HFFc6 (cell line): Measurements from ENCODE around the gene NIPBL. TPM values are rescaled to one million over a fixed set of nuclear protein-coding genes. Genes with fewer than 3 reads are reported as not detected.

Experiments
- DNase-seq: peaks from one replicate; pipeline ENCODE4 v3.0.0-alpha.2; 2018
- H3K27ac Mint-ChIP-seq: 2 replicates; pipeline ENCODE4 v1.8.0; 2020; ENCODE audit warnings: mild to moderate bottlenecking, mixed read lengths
- H3K27me3 Mint-ChIP-seq: 2 replicates; pipeline ENCODE4 v1.8.0; 2021; ENCODE audit warnings: mild to moderate bottlenecking, moderate library complexity, mixed read lengths; ENCODE audit not compliant: insufficient read depth
- H3K36me3 Mint-ChIP-seq: 2 replicates; pipeline ENCODE4 v1.8.0; 2021; ENCODE audit warnings: low read depth, mixed read lengths
- H3K4me1 Mint-ChIP-seq: 2 replicates; pipeline ENCODE4 v1.8.0; 2020; ENCODE audit warnings: low read depth, mixed read lengths
- H3K4me3 Mint-ChIP-seq: 2 replicates; pipeline ENCODE4 v1.8.0; 2020; ENCODE audit warnings: mild to moderate bottlenecking, moderate library complexity, mixed read lengths
- H3K9me3 Mint-ChIP-seq: 2 replicates; pipeline ENCODE4 v1.8.0; 2020; ENCODE audit warnings: mild to moderate bottlenecking, mixed read lengths
- CTCF ChIP-seq: fragments of 200-600 bp; sonication (generic); IDR thresholded peaks from 2 replicates; pipeline ENCODE4 v1.5.0; 2021; ENCODE audit warnings: antibody characterized with exemption, mild to moderate bottlenecking
- total RNA-seq, 6 experiments: library from RNA; stranded (reverse); fragmentation: NEBNext Ultra II Directional; extraction: Animal tissue kit (Norgen Biotek cat#: 25700); gene quantifications; 2 replicates in 1 of 6; 3 replicates in 5 of 6; pipeline ENCODE4 v1.2.3, GENCODE V29; 2021

The NIPBL gene
- total RNA-seq, 6 experiments from 2014 or later: 31.6 to 35.7 (median 32.6) TPM

- H3K4me3 Mint-ChIP-seq: no peak overlapping the region
- TF ChIP-seq CTCF: no peak
- H3K36me3 Mint-ChIP-seq: peaks cover 16% of the 10 kb centered on the region
- no peak for DNase-seq
- H3K27ac Mint-ChIP-seq: no peak overlapping the region
- no peaks in the 10 kb centered on the region for H3K9me3 Mint-ChIP-seq
- no peaks in the 10 kb centered on the region for H3K4me1 Mint-ChIP-seq
- H3K27me3 Mint-ChIP-seq: no peaks in the 10 kb centered on the region
Measured at GRCh38 chr5:36958612-36959011, 82.0 kb downstream of the NIPBL start.

DNA sequence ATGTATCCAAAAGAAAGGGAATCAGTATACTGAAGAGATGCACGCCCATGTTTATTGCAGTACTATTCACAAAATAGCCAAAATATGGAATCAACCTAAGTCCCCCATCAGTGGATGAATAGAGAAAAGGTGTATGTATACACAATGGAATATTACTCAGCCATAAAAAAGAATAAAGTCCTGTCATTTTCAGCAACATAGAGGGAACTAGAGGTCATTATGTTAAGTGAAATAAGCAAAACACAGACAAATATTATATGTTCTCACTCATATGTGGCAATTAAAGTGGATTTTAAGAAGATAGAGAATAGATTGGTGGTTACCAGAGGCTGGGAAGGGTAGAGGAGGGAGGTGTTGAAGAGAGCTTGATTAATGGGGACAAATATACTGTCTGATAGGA lies 88.6 kb downstream of the NIPBL start:
- TF ChIP-seq CTCF: no peak
- DNase-seq: no peak
- Mint-ChIP-seq H3K9me3 (no peaks in the 10 kb centered on the region), H3K4me1 (no peaks in the 10 kb centered on the region), H3K27ac (no peak overlapping the region), H3K27me3 (no peaks in the 10 kb centered on the region), H3K4me3 (no peak overlapping the region), H3K36me3 (peaks cover 16% of the 10 kb centered on the region)

- DNase-seq: no peak
Measured at GRCh38 chr5:36969700-36970395, 93.3 kb downstream of the NIPBL start.

DNA sequence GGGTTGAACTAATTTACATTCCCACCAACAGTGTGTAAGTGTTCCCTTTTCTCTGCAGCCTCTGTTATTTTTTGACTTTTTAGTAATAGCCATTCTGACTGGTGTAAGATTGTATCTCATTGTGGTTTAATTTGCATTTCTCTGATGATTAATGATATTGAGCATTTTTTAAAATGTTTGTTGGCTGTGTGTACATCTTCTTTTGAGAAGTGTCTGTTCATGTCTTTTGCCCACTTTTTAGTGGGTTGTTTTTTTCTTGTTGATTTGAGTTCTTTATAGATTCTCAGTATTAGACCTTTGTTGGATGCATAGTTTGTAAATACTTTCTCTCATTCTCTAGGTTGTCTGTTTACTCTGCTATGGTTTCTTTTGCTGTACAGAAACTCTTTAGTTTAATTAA lies 101.6 kb downstream of the NIPBL start:
- Mint-ChIP-seq H3K4me3 (no peak overlapping the region), H3K4me1 (peaks cover 33% of the 10 kb centered on the region), H3K27ac (no peak overlapping the region), H3K9me3 (peaks cover 15% of the 10 kb centered on the region), H3K36me3 (peaks cover 47% of the 10 kb centered on the region), H3K27me3 (peaks cover 2% of the 10 kb centered on the region; the same call in 1 of the 2 replicates)
- no peak for TF ChIP-seq CTCF
- DNase-seq: no peak

More at GRCh38 chr5:36969700-36970395, 93.3 kb downstream of the NIPBL start:
- H3K4me1 Mint-ChIP-seq: no peaks in the 10 kb centered on the region
- TF ChIP-seq CTCF: no peak
- peaks cover 21% of the 10 kb centered on the region for H3K36me3 Mint-ChIP-seq
- no peak overlapping the region for H3K27ac Mint-ChIP-seq
- no peak overlapping the region for H3K4me3 Mint-ChIP-seq
- H3K27me3 Mint-ChIP-seq: peaks cover 2% of the 10 kb centered on the region; the same call in 1 of the 2 replicates
- no peaks in the 10 kb centered on the region for H3K9me3 Mint-ChIP-seq

DNA sequence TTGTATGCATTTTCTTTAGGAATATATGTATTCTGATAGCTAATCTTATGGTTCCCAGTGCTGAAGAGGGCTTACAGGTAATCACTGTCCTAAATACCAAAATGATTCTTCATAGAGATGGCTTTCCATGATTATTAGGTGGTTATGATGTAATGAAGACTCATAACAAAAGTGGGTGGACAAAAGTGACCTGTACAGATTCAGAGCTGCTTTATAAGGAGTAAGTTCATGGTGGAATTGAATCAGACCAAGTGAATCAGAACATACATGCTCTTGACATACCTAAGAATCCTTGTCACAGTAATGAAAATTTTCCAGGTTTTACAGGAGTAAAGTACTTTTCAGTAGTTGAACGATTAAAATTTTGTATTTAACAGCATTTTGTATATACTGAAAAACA lies 105.6 kb downstream of the NIPBL start:
- Mint-ChIP-seq H3K27me3 (no peaks in the 10 kb centered on the region; the same call in 1 of the 2 replicates), H3K36me3 (peaks cover 42% of the 10 kb centered on the region), H3K9me3 (peaks cover 15% of the 10 kb centered on the region), H3K27ac (peak overlapping the region; percentile 40; the same call in 1 of the 2 replicates), H3K4me3 (no peak overlapping the region; the same call in 1 of the 2 replicates), H3K4me1 (peaks cover 56% of the 10 kb centered on the region)
- peak; percentile 54 for DNase-seq
- no peak for TF ChIP-seq CTCF
